AG20443 (cell line): ENCODE measurements around the gene HOXC10.

Experiments
- DNase-seq: peaks from one replicate; pipeline ENCODE4 v3.0.0; 2012; ENCODE audit warnings: low spot score, mixed read lengths

Gene HOXC10

DNA sequence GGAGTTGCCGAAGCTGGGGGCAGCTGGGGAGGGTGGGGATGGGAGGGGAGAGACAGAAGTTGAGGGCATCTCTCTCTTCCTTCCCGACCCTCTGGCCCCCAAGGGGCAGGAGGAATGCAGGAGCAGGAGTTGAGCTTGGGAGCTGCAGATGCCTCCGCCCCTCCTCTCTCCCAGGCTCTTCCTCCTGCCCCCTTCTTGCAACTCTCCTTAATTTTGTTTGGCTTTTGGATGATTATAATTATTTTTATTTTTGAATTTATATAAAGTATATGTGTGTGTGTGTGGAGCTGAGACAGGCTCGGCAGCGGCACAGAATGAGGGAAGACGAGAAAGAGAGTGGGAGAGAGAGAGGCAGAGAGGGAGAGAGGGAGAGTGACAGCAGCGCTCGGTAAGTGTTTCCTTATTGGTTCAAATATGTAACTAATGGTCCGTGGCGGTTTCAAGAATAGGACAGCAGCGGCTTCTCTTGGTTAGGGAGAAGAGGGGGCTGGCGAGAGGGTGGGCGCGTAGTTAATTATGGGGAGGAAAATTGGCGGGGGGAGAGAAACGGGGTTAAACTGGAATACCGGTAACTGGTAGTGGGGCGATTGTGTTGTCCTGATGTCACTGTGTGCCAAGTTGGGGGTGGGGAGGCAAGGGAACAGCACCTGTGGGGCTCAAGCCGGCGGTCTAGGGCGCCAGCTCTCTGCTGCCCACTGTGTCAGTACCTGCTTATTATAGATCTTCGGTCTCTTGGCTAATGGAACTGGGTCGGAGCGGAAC lies 32.3 kb downstream of the HOXC10 start:
- no peak for DNase-seq

DNA sequence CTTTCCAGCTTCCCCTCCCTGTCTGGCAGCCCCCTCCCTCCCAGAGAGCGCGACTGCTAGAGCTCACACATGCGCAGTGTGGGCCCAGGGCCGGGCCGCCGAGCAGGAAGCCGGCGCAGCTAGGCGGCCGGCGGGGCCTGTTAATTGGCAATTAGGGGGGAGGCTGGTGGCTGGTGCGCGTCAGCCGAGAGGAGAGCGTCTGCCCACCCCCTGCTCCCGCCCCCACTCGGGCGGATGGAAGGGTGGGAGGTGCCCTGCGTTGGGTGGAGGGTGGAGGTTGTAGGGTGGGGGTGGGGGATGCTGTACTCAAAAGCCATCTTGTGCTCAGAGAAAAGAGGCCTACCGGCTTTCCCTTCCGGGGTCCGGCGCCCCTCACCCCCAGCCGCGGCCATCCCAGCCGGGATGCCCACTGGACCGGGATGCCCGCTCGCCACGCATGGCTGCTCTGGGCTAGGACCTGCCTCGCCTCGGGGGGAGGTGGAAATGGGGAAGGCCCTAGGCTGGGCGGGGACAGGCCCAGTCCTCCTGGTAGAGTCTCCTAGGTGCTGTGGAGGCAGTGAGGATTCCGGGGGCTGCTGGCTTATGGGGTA lies 33.0 kb downstream of the HOXC10 start:
- DNase-seq = peak; percentile 98

DNA sequence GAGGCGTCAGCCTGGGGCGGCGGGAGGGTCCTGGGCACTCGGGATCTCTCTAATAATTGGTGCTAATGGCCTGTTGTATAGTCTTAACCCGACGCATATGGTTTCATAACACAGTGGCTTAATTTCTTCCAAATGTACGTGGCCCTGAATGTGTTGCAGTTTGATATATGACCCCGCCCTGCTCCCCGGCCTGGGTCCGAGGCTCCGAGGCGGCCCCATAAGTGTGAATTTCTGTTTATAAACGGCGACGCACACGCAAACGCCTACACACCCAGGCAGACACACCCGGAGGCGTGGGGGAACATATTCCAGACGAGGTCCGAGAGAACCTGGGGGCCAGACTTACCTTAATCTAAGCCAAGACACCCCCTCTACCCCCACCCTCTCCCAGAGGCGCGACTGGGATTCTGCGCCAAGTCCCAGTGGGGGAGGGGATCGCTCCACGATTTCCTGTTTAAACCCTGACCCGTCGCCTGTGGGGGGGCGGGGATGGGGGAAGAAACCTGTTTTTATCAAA lies 33.6 kb downstream of the HOXC10 start:
- no peak for DNase-seq

DNA sequence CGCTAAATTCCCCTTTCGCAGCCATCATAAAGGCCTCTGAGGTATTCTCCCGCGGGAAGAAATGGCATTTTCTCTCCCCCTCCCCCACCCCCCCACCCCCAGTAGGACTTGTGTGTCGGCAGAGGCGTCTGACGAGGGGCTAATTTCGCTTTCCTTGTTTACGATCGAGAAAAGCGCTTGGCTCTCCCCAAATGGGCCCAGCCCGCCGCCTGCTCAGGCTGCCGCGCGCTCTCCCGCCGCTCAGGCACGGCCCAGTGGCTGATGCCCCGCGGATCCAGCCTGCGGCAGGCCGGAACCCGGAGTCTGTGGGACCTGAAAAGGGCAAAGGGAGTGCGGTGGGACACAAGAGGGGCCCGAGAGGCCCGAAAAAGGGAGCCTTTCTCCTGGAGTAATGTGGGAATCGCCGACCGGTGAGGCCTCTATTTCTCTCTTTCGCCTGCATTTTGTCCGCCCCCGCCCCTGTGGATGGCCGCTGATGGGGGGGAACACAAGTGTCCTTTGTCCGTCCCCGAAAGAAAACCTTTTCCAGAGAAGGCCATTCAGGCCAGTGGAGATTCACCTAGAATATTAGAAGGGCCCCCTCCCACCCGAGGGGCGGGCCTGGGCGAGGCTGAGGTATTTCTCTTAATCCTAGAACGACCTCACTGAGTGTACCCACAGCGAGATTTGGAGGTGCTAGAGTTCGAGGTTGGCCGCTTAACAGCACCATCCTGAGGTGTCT lies 34.3 kb downstream of the HOXC10 start:
- no peak for DNase-seq

DNA sequence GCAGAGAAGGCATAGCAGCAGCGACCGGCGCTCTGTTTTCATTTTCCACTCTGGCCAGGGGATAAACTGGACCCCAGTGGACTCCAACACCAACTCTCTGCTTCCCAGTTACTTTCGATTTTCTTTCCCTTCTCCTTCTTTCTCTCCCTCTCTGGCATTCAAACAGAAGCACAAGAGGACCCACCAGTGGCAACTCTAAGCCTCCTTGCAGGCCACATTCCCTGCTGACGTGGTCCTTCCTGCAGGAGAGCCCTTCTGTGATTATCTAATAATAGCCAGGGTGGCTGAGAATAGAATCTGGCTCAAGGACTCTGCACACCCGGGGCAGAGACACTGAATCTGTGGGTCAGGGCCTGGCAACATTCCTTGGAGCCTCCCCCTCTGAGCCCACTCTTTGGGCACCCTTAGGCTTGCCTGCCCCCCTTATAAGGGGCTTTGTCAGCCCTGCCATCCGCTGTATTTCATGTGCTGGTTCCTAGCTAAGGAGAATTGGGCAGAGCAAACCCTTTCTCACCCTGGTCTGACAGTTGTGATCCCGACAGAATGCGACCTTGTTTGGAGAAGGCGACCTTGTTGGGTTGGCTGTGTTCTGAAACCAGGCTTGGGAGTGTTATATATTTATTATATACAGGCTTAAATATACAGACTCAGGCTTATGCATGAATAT lies 35.1 kb downstream of the HOXC10 start:
- no peak for DNase-seq

DNA sequence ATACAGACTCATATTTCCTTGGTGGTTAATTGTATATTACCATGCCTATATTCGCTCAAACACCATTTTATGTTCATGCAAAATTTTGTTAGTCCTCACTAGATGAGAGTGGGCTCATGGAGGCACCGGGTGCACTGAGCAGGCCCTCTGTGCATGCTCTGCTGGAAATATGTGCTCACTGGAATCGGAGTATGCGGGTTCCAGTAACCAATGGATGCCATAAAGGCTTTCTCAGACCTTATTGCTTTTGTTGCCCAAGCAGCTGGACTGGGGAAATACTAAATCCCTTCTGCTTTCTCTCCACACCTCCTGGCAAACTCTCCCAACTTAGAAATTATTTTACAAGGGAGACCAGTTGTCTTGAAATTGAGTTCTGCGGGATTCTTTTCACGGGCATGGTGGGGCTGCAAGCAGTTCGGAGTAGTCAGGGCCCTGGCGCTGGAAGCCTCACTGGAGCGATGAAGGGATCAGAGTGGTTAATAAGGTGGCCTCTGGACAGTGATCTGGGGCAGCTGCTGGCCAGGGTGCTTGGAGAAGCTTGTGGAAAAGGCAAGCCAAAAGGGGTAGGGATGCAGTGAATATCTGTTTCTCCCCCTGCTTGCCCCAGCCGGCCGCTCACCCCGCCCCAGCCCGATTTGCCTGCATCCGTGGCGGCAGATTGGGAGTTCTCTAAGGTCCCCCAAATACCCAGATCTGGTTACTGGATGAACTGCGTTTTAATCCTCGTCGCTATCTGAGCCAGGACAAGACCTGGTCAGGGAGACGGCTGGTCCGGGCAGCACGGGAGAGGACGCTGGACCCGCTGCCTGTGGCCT lies 35.9 kb downstream of the HOXC10 start:
- no peak for DNase-seq

DNA sequence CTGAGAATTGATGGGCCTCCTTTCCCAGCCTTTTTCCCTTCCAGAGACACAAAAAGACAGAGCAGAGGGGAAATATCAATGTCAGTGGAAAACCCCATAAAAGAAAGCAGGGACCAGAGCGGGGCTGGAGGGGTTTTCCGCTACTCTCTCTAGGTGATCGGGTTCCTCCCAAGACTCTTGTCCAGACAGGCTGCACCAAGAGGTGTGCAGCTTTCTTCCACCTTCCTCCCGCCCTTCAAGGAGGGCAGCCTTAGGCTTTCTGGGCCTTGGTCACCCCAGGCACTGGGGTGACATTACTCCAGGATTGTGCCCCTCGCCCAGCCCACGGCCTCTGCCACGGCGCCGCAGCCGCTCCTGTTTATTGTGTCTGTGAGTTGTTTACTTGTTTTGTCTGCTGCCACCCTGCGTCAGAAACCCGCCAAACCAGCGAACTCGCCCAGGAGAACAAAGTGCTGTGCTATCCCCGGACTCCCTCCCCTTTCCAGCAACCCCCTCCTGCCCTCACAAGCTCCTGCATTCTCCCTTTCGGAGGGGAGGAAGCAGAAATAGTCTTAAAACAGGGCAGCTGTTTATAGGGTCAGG lies 36.6 kb downstream of the HOXC10 start:
- DNase-seq = no peak

DNA sequence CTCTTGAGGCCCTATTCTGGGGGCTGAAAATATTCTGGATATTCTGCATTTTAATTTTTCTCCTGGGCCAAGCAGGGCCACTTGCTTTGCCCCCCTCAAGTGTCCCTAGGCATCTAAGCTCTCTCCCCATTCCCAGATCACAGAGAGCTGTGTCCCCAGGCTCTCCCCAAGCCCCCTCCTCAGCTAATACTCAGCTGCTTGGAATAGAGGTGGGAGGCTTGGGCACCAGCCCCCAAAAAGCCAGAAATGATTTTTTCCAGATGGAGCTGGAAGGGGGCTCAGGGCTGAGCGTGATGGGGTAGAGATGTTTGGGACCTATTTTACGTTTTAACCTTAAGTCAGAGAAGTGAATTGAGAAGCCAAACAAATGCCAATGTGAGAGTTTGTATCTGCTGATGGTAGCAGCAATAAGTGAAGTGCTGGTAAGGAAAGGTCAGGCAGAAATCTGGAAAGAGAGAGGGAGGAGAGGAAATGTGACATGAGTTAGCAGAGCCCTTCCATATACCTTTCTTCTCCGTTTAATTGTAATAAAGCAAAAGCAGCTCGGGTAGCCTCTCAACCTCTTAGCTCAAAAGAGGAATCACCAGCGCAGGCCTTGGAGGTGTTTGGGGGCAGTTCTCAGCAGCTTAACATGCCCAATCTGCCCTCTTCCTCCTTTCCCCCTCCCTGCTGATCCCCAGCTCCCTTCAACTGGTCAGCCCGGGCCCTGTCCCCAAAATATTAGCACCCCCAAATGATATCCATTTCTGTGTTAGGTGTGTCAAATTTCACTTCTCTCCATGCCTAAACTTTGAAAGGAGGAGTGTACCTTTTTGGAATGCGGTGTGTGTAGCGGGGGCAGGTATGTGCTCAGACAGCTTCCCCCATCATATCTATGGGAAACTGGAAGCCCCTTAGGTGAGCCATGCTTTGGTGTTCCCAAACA lies 38.3 kb downstream of the HOXC10 start:
- DNase-seq = no peak

DNA sequence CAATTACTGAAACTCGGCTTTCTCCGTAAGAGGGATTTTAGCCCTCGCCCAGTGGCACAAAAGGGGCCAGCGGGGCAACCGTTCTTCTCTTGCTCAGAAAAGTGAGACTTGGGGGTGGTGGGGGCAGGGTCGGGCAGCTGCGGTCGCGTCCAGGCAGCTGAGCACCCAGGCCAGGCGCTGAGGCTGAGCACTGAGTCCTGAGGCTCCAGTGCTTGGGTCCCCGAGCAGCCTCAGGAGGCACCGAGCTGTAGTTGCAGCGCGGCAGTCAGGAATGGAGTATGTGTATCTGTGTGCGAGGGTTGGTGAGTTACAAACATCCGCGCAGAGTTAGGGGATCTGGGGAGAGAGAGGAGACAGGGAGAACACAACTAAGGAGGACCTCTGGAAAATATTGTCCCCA lies 39.2 kb downstream of the HOXC10 start:
- DNase-seq = no peak

DNA sequence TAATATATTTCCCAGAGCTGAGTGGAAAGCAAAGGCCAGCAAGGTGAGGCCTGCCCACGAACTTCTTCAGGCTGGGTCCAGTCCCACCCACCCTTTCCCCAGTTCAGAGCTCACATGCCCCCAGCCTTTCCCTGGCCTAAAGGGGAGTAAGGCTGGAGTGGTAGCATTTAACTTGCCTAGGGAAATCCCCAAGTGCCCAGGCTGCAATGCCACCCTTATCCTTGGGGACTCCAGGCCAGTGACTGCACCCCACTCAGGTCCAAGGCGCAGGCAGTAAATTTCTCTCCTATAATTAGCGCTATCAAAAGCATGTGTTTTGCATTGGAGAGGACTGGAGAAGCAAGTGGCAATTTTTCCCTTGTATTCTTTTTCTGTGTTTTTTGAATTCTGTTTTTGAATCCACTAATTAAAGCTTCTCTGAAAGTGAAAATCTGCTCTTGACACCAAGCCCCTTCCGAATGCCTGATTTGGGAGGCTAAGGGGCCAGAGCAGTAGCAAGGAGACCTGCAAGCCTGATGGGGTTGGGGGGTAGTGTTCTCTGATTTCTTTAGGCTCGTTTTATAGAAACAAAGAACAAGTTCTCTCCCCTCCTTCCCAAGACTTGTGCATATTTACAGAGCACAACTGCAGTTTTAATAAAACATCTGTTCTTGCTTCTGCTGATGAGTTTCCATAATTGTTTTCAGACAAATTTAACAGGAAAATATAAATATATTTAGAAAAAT lies 39.8 kb downstream of the HOXC10 start:
- no peak for DNase-seq

DNA sequence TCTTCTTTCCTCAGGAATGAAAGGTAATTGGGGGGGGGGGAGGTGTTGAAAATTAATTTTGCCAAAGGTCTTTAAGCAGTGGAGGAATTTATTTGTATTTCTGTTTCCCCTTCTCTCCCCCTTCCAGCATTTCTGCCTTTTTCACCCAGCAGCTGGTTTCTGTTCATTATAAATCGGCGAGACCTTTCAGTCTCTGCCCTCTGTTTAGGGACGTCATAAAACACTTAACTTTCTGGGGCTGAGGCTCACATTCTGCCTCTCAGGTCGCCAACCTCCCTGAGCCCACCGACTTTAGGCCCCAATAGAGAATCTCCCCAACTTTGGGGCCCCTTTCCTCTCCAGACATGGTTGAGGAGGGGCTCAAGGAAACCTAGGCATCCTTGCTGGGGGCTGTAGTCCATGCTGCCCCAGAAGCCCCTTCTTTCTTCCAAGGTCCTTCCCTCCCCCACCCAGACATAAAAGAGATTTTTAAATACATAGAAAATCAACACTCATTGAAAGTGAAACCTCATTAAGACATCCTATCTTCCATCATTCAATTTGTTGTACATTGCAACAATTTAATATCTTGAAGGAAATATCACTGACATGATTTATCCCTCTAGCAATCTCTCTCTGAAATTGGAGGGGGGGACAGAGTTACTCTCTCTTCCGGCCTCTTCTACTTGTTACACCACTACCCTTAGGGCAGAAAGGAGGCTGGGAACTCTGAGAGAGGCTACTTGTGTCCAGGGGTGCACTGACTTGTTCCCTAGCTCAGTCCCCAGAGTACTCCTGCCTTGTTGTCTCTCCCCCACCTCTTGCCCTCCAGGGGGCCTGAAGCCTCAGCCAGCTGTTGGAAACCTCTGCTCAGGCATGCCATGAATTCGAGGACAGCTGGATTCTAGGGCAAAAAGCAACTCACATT lies 40.8 kb downstream of the HOXC10 start:
- no peak for DNase-seq

DNA sequence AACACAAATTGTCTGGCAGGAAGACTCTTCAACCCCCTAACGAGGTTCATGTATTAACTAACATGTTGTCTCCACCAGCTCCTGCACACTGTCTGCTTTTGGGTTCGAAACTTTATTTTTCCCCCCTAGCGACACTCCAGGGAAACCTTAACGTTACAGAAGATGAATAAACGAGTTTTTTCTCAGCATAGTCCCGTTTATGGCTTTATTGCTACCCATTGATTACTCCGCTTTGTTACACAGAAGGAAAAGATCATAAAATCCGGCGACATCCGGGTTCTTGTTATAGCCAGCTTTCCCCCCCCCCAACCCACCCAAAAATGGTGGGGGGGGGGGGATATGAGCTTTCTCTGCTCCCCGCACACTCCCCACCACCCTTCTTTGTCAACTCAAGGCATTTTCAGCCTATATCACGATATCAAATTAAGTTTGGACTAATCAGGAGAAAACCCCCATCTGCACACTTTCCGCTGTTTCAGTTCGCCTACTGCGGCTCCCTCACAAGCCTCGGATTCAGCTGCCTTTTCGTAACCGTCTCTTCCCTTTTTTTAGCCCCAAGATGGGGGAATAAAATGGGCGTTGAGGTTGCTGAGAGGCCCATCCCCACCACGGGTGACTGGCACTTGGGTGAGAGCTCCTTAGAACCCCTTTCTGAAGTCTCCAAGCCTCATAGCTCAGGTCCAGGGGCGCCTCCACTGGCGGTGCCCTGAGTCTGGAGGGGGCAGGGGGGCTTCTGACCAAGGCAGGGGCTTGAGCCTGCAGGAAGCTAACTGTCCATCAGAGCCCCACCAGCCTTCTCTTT lies 41.9 kb downstream of the HOXC10 start:
- DNase-seq = no peak

DNA sequence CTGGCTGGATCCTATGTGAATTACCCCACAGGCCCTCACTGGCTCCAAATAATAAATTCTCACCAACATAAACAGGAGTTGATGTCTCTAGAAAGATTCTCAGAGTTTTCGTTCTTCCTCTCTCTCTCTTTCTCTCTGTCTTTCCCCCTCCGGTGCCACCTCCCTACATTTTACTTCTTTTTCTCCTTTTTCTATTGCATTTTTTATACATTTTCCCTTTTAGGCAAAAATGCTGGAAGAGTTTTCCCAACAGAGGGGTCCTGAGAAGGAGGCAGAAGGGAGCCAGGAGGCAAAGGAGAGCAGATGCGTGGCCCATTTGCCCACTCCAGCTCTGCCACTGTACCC lies 42.5 kb downstream of the HOXC10 start:
- DNase-seq = no peak

DNA sequence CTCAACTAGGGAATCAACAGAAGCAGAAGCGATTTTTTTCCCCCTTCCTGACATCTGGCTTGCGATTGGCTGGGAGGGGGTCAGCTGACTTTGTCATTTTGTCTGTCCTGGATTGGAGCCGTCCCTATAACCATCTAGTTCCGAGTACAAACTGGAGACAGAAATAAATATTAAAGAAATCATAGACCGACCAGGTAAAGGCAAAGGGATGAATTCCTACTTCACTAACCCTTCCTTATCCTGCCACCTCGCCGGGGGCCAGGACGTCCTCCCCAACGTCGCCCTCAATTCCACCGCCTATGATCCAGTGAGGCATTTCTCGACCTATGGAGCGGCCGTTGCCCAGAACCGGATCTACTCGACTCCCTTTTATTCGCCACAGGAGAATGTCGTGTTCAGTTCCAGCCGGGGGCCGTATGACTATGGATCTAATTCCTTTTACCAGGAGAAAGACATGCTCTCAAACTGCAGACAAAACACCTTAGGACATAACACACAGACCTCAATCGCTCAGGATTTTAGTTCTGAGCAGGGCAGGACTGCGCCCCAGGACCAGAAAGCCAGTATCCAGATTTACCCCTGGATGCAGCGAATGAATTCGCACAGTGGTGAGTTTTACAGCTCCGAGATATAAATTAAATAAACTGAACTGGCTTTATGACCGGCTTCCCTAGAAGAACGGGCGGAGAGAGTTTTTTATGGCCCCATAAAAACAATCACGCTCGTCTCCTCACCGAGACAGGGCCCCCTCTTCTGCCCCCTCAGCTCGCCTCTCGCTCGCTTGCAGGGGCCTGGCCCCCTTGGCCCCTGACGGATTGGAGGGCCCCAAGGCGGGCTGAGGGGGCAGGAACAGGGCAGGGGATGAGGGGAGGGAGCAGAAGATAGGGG lies 43.6 kb downstream of the HOXC10 start, which contains the start of gene HOXC6:
HOXC6 (plus strand) TSS at position 127 of the 888 bp plus-strand sequence; CDS start at position 209, 82 bp downstream.
- DNase-seq = peak; percentile 71

DNA sequence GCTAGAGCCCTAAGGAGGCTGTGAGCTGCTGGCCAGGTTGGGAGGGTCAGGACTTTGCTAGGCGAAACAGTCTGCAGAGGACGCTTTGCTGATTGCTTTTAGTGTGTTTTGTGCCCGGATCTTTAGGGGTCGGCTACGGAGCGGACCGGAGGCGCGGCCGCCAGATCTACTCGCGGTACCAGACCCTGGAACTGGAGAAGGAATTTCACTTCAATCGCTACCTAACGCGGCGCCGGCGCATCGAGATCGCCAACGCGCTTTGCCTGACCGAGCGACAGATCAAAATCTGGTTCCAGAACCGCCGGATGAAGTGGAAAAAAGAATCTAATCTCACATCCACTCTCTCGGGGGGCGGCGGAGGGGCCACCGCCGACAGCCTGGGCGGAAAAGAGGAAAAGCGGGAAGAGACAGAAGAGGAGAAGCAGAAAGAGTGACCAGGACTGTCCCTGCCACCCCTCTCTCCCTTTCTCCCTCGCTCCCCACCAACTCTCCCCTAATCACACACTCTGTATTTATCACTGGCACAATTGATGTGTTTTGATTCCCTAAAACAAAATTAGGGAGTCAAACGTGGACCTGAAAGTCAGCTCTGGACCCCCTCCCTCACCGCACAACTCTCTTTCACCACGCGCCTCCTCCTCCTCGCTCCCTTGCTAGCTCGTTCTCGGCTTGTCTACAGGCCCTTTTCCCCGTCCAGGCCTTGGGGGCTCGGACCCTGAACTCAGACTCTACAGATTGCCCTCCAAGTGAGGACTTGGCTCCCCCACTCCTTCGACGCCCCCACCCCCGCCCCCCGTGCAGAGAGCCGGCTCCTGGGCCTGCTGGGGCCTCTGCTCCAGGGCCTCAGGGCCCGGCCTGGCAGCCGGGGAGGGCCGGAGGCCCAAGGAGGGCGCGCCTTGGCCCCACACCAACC lies 44.8 kb downstream of the HOXC10 start:
- DNase-seq = no peak
